ENCODE data around the gene TMEM179B. TPM values are rescaled to one million over a fixed set of nuclear protein-coding genes. Genes with fewer than 3 reads are reported as not detected.

Gene TMEM179B
- total and polyA plus RNA-seq, 9 of the 15 experiments (the other 6 are each of a cell fraction or from before 2014, with no cell fraction given): 27.7 to 105 (median 37.0) TPM

- TF ChIP-seq ARID3B (CRISPR knock-in tag; IDR thresholded peaks at IDR 0.05; ENCODE audit: borderline replicate concordance) (no peak), NR3C1 (CRISPR knock-in tag; IDR thresholded peaks at IDR 0.05) (no peak), ZNF347 (CRISPR knock-in tag; IDR thresholded peaks at IDR 0.05; ENCODE audit: low read depth) (no peak), ETS2 (tag; IDR thresholded peaks at IDR 0.05; ENCODE audit: borderline replicate concordance, poor library complexity, severe bottlenecking) (no peak), YBX1 (IDR thresholded peaks at IDR 0.05) (no peak), ZKSCAN1 (IDR thresholded peaks at IDR 0.05; ENCODE audit: low read depth, low read length) (peak; percentile 64; the same call in 1 of the 2 replicates), ZFP1 (CRISPR knock-in tag; IDR thresholded peaks at IDR 0.05) (no peak), HDAC8 (tag; IDR thresholded peaks at IDR 0.05) (no peak), ZNF699 (CRISPR knock-in tag; IDR thresholded peaks at IDR 0.05; ENCODE audit: insufficient replicate concordance) (no peak), ZNF143 (CRISPR knock-in tag; IDR thresholded peaks at IDR 0.05) (peak; percentile 45; the same call in 1 of the 2 replicates), PHB2 (IDR thresholded peaks at IDR 0.05; ENCODE audit: low read depth) (no peak), ZNF274 (IDR thresholded peaks at IDR 0.05; ENCODE audit: borderline replicate concordance, low read depth, low read length) (no peak), ZNF740 (CRISPR knock-in tag; IDR thresholded peaks at IDR 0.05) (0 out of 2 replicates have a peak, but pooled peaks have one; percentile 28), ZNF740 (tag; IDR thresholded peaks at IDR 0.05) (no peak), ZNF146 (CRISPR knock-in tag; IDR thresholded peaks at IDR 0.05; ENCODE audit: unreplicated experiment) (no peak), RBM25 (IDR thresholded peaks at IDR 0.05; ENCODE audit: low read depth, low read length, severe bottlenecking) (no peak), SAFB2 (IDR thresholded peaks at IDR 0.05; ENCODE audit: borderline replicate concordance, low read depth, low read length, severe bottlenecking) (no peak), RNF2 (IDR thresholded peaks at IDR 0.05) (no peak), CSDE1 (IDR thresholded peaks at IDR 0.05) (peak in 1 of 2 experiments; percentile 88; a peak in 2 of 4 replicates), TAF7 (tag; IDR thresholded peaks at IDR 0.05) (0 out of 2 replicates have a peak, but pooled peaks have one; percentile 80), LCOR (CRISPR knock-in tag; IDR thresholded peaks at IDR 0.05) (peak; percentile 48; the same call in 1 of the 2 replicates), SMAD2 (IDR thresholded peaks at IDR 0.05; ENCODE audit: low read depth, low read length) (no peak), CBX3 (IDR thresholded peaks at IDR 0.05; ENCODE audit: borderline replicate concordance in 1 of 2, low read length in 2 of 2) (no peak), DLX4 (CRISPR knock-in tag; IDR thresholded peaks at IDR 0.05) (no peak), TEAD2 (tag; IDR thresholded peaks at IDR 0.05) (no peak)
Observed at GRCh38 chr11:62839050-62839945, 52.1 kb downstream of the TMEM179B start, which contains the start of gene WDR74 (continued).
